ENCODE data around the gene FANCE. TPM values are rescaled to one million over a fixed set of nuclear protein-coding genes. Genes with fewer than 3 reads are reported as not detected.

The FANCE gene
- total and polyA plus RNA-seq, 9 of the 15 experiments (the other 6 are each of a cell fraction or from before 2014, with no cell fraction given): 5.7 to 30.2 (median 17.0) TPM

- TF ChIP-seq SAFB2 (IDR thresholded peaks at IDR 0.05; ENCODE audit: borderline replicate concordance, low read depth, low read length, severe bottlenecking) (no peak), SRF (CRISPR knock-in tag; IDR thresholded peaks at IDR 0.05) (peak in 1 of 2 experiments; percentile 48; a peak in 1 of 4 replicates), PTRF (tag; IDR thresholded peaks at IDR 0.05) (no peak), SETDB1 (IDR thresholded peaks at IDR 0.05; ENCODE audit: low read length) (no peak), RFX5 (IDR thresholded peaks at IDR 0.05; ENCODE audit: low read depth, low read length) (no peak), HMBOX1 (IDR thresholded peaks at IDR 0.05) (no peak), SRSF9 (IDR thresholded peaks at IDR 0.05; ENCODE audit: borderline replicate concordance, low read depth, low read length) (no peak), MCM7 (IDR thresholded peaks at IDR 0.05) (no peak)
- TF ChIP-seq, protein P1, sequence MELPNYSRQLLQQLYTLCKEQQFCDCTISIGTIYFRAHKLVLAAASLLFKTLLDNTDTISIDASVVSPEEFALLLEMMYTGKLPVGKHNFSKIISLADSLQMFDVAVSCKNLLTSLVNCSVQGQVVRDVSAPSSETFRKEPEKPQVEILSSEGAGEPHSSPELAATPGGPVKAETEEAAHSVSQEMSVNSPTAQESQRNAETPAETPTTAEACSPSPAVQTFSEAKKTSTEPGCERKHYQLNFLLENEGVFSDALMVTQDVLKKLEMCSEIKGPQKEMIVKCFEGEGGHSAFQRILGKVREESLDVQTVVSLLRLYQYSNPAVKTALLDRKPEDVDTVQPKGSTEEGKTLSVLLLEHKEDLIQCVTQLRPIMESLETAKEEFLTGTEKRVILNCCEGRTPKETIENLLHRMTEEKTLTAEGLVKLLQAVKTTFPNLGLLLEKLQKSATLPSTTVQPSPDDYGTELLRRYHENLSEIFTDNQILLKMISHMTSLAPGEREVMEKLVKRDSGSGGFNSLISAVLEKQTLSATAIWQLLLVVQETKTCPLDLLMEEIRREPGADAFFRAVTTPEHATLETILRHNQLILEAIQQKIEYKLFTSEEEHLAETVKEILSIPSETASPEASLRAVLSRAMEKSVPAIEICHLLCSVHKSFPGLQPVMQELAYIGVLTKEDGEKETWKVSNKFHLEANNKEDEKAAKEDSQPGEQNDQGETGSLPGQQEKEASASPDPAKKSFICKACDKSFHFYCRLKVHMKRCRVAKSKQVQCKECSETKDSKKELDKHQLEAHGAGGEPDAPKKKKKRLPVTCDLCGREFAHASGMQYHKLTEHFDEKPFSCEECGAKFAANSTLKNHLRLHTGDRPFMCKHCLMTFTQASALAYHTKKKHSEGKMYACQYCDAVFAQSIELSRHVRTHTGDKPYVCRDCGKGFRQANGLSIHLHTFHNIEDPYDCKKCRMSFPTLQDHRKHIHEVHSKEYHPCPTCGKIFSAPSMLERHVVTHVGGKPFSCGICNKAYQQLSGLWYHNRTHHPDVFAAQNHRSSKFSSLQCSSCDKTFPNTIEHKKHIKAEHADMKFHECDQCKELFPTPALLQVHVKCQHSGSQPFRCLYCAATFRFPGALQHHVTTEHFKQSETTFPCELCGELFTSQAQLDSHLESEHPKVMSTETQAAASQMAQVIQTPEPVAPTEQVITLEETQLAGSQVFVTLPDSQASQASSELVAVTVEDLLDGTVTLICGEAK (IDR thresholded peaks at IDR 0.05): 0 out of 2 replicates have a peak, but pooled peaks have one; percentile 3
- TF ChIP-seq, protein P1 (CRISPR knock-in tag; IDR thresholded peaks at IDR 0.05): no peak
- TF ChIP-seq, protein P2, sequence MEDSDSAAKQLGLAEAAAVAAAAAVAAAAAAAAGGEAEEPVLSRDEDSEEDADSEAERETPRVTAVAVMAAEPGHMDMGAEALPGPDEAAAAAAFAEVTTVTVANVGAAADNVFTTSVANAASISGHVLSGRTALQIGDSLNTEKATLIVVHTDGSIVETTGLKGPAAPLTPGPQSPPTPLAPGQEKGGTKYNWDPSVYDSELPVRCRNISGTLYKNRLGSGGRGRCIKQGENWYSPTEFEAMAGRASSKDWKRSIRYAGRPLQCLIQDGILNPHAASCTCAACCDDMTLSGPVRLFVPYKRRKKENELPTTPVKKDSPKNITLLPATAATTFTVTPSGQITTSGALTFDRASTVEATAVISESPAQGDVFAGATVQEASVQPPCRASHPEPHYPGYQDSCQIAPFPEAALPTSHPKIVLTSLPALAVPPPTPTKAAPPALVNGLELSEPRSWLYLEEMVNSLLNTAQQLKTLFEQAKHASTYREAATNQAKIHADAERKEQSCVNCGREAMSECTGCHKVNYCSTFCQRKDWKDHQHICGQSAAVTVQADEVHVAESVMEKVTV (CRISPR knock-in tag; IDR thresholded peaks at IDR 0.05): no peak
- TF ChIP-seq, protein P3, sequence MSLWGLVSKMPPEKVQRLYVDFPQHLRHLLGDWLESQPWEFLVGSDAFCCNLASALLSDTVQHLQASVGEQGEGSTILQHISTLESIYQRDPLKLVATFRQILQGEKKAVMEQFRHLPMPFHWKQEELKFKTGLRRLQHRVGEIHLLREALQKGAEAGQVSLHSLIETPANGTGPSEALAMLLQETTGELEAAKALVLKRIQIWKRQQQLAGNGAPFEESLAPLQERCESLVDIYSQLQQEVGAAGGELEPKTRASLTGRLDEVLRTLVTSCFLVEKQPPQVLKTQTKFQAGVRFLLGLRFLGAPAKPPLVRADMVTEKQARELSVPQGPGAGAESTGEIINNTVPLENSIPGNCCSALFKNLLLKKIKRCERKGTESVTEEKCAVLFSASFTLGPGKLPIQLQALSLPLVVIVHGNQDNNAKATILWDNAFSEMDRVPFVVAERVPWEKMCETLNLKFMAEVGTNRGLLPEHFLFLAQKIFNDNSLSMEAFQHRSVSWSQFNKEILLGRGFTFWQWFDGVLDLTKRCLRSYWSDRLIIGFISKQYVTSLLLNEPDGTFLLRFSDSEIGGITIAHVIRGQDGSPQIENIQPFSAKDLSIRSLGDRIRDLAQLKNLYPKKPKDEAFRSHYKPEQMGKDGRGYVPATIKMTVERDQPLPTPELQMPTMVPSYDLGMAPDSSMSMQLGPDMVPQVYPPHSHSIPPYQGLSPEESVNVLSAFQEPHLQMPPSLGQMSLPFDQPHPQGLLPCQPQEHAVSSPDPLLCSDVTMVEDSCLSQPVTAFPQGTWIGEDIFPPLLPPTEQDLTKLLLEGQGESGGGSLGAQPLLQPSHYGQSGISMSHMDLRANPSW (CRISPR knock-in tag; IDR thresholded peaks at IDR 0.05): no peak
Measured at GRCh38 chr6:35452183-35453090, at the start of gene FANCE (continued).
